GM10266 (cell line): ENCODE results near the gene RSRC2.
"Not testable (repeated sequence)": the region's sequence is repeated elsewhere in the genome, so short reads cannot be mapped to it uniquely, and the experiment has no call there.

ENCODE experiments used
- DNase-seq: peaks from one replicate; pipeline ENCODE4 v3.0.0; 2012; ENCODE audit errors: extremely low spot score
- TF ChIP-seq, protein P1 (sequence below): IDR thresholded peaks from 2 replicates; pipeline ENCODE4 v1.5.1; 2012; ENCODE audit warnings: mild to moderate bottlenecking, low read depth; ENCODE audit not compliant: control insufficient read depth, insufficient read depth; ENCODE audit errors: missing control alignments

RSRC2 gene

DNA sequence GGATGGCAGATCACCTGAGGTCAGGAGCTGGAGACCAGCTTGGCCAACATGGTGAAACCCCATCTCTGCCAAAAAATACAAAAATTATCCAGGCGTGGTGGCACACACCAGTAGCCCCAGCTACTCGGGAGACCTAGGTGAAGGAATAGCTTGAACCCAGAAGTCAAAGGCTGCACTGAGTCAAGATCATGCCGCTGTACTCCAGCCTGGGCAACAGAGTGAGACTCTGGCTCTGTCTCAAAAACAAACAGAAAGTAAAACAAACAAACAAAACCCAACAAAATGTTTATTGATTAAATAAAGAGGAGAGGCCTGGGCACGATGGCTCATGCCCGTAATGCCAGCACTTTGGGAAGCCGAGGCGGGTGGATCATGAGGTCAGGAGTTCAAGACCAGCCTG lies 31.5 kb downstream of the RSRC2 start:
- TF ChIP-seq, protein P1, sequence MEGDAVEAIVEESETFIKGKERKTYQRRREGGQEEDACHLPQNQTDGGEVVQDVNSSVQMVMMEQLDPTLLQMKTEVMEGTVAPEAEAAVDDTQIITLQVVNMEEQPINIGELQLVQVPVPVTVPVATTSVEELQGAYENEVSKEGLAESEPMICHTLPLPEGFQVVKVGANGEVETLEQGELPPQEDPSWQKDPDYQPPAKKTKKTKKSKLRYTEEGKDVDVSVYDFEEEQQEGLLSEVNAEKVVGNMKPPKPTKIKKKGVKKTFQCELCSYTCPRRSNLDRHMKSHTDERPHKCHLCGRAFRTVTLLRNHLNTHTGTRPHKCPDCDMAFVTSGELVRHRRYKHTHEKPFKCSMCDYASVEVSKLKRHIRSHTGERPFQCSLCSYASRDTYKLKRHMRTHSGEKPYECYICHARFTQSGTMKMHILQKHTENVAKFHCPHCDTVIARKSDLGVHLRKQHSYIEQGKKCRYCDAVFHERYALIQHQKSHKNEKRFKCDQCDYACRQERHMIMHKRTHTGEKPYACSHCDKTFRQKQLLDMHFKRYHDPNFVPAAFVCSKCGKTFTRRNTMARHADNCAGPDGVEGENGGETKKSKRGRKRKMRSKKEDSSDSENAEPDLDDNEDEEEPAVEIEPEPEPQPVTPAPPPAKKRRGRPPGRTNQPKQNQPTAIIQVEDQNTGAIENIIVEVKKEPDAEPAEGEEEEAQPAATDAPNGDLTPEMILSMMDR = no peak
- no peak for DNase-seq

DNA sequence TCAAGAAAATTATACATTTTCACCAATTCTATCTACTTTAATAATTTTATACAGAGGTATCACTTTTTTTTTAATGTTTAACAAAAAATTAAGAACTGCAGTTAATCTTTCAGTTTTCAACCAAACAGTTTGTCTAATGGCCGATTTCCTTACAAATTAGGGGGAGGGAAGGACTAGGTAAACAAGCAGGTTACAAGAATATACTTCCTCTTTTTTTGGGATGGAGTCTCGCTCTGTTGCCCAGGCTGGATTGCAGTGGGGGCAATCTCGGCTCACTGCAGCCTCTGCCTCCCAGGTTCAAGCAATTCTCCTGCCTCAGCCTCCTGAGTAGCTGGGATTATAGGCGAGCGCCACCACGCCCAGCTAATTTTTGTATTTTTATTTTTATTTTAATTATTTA lies 33.5 kb downstream of the RSRC2 start:
- not testable (repeated sequence) for DNase-seq

DNA sequence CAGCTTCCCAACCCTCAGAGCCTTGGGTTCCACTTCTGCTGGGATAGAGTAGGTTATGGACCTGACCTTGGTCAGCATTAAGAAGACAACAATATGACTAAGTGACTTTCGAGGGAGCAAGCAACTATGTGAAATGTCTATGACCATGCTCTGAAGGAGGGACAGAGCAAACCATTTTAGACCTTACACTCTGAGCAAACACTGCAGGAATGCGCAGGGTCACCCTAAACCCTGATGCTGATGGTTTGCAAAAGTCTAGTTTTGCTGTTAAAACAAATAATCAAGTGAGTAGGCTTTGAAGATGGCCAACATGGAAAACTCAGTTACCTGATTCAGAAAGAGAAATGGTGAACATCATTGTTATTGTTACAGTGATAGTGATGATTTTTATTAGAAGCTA lies 34.7 kb downstream of the RSRC2 start:
- TF ChIP-seq, protein P1 = no peak
- DNase-seq = no peak

DNA sequence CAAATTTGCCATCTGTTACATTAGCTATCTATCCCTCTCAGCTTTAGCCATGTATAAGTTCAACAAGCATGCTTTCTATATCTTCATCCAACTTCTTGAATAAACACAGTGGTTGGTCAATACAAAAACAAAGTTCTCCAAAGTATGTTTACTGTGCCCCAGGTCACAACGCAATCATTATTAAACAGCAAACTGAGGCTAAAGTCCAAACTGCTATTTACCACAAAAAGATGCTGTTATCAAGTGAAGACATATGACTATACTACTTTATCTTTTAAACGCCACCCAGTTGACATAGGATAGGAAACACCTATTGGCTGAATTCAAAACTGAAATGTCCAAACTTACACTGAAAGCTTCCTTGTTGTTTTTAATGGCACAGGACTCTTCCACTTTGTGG lies 37.7 kb downstream of the RSRC2 start:
- no peak for DNase-seq
- TF ChIP-seq, protein P1 = no peak

DNA sequence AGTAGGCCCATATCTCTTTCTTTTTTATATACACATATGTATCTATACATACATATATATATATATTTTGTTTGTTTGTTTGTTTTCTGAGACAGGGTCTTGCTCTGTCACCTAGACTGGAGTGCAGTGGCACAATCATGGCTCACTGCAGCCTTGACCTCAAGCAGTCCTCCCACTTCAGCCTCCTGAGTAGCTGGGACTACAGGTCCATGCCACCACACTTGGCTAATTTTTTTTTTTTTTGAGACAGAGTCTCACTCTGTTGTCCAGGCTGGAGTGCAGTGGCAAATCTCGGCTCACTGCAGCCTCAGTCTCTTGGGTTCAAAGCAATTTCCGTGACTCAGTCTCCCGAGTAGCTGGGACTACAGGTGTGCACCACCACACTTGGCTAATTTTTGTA lies 38.9 kb downstream of the RSRC2 start:
- DNase-seq = not testable (repeated sequence)

DNA sequence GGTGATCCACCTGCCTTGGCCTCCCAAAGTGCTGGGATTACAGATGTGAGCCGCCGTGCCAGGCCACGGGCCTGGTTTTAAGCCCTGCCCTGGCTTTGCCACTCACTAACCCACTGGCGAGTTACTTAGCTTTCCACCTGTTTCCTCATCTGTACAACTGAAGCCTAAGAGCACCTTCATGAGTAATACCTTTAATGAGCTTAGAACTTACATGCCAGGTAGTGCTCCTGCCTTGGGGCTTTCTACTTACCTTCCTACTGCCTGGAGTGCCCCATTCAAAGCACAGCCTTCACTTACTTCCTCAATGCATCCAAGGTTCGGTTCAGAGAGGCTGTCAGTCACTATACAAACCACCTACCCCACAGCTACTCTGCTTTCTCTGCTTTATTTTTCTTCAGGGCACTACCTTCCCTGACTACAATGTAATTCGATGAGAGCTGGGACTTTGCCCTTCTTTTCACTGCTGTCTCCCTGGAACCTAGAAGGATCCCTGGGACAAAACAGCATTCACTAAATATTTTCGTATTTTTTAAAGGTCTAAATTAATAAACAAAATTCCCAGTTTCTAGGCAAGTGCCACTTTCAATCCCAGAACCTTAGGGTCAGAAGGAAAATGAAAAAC lies 39.8 kb downstream of the RSRC2 start:
- no peak for DNase-seq
- TF ChIP-seq, protein P1 = no peak

DNA sequence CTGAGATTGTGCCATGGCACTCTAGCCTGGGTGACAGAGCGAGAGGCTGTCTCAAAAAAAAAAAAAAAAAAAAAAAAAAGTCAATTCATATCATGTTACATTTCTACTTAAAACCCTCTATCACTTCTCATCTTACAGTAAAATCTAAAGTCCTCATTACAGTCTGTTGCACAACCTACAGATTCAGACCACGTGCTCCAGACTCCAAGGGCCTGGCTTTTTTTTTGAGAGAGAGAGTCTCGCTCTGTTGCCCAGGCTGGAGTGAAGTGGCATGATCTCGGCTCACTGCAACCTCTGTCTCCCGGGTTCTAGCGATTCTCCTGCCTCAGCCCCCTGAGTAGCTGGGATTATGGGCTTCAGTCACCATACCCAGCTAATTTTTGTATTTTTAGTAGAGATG lies 40.4 kb downstream of the RSRC2 start:
- not testable (repeated sequence) for DNase-seq

DNA sequence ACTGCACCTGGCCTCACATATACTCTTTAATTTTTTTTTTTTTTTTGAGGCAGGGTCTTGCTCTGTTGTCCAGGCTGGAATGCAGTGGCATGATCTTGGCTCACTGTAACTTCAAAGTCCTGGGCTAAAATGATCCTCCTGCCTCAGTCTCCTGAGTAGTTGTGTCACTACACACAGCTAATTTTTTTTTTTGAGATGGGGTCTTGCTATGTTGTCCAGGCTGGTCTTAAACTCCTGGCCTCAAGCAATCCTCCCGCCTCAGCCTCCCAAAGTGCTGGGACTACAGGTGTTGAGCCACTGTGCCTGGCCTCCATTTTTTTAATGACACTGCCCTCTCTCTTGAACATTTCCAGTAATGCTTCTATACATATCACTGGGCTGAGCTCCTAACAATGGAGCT lies 42.4 kb downstream of the RSRC2 start:
- DNase-seq = not testable (repeated sequence)

DNA sequence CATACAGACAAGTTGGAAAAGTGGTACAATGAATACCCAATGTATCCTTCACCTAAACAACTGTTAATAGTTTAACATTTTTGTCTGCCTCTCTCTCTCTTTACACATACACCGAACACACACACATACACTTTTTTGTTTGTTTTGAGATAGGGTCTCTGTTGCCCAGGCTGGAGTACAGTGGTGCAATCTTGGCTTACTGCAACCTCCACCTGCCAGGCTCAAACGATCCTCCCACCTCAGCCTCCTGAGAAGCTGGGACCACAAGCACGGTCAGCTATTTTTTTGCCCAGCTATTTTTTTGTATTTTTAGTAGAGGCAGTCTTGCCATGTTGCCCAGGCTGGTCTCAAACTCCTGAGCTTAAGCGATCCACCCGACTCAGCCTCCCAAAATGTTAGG lies 42.8 kb downstream of the RSRC2 start:
- TF ChIP-seq, protein P1 = no peak
- DNase-seq = no peak

DNA sequence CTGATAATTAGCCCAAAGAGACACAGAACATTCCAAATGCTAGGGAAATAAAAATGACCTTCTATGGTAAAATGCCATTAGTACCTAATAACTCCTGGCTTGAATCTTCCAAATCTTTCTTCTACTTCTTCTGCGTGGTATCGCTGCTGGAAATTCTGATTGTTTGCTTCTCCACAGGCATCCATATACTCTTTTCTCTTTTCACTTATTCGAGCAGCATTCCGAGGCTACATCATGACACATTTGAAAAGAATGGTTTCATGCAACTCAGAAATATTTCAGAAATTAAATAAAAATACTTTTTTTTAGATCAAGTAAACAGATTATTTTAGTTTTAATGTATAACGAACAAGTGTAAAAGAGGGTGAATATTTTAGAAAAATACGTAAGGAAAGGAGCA lies 44.9 kb downstream of the RSRC2 start:
- no peak for DNase-seq
- TF ChIP-seq, protein P1 = no peak
